Stimulated activated CD4-positive, alpha-beta T cell treated with anti-CD3 and anti-CD28 coated beads, Interleukin-1b, Interleukin-23, amount 100 ng/mL, for 4 hours (primary cell): ENCODE measurements around the gene FOLH1.
"Not testable (repeated sequence)": the region's sequence is repeated elsewhere in the genome, so short reads cannot be mapped to it uniquely, and the experiment has no call there.

Source experiments
- DNase-seq, 2 donors: peaks; one replicate each; pipeline ENCODE4 v3.0.0-alpha.2; 2020; ENCODE audit warnings: low read depth in 2 of 2

FOLH1 gene

GRCh38 chr11:49177936-49178335 lies 30.5 kb downstream of the FOLH1 start:
- DNase-seq = not testable (repeated sequence)

GRCh38 chr11:49175378-49175777 lies 33.0 kb downstream of the FOLH1 start:
- not testable (repeated sequence) for DNase-seq

- not testable (repeated sequence) for DNase-seq
These were observed 33.6 kb downstream of the FOLH1 start for GRCh38 chr11:49174691-49175366.

- DNase-seq = not testable (repeated sequence)
These were observed 36.8 kb downstream of the FOLH1 start for GRCh38 chr11:49171613-49172012.

GRCh38 chr11:49169579-49169978 lies 38.8 kb downstream of the FOLH1 start:
- not testable (repeated sequence) for DNase-seq

GRCh38 chr11:49168992-49169391 lies 39.4 kb downstream of the FOLH1 start:
- DNase-seq = not testable (repeated sequence)

GRCh38 chr11:49151211-49151610 lies 57.2 kb downstream of the FOLH1 start:
- DNase-seq = no peak

GRCh38 chr11:49102356-49102755 lies 106.0 kb downstream of the FOLH1 start:
- not testable (repeated sequence) for DNase-seq
